Endothelial cell of umbilical vein (primary cell): ENCODE results near the gene WWC1. TPM values are rescaled to one million over a fixed set of nuclear protein-coding genes. Genes with fewer than 3 reads are reported as not detected.

ENCODE experiments used
- BruUV-seq: library from RNA; stranded (reverse); fragments of 400-500 nt; replicated peaks from 2 replicates; lab custom pipeline; 2021; lab: Mats Ljungman, UMichigan
- CTCF ChIA-PET: fragments of 300-600, 350-600 bp; sonication (Branson Sonifier 250); formaldehyde crosslinking; loops from one replicate; lab custom pipeline; 2021; ENCODE audit warnings: antibody characterized with exemption, inconsistent platforms; lab: Charles Lee
- POLR2A ChIA-PET: fragments of 300-600, 350-600 bp; sonication (Branson Sonifier 250); formaldehyde crosslinking; loops from one replicate; lab custom pipeline; 2021; ENCODE audit warnings: antibody characterized with exemption, inconsistent platforms; lab: Charles Lee
- DNase-seq: peaks from one replicate; pipeline ENCODE4 v3.0.0-alpha.2; 2011; ENCODE audit warnings: low read depth, low spot score
- FAIRE-seq: peaks from 2 replicates; lab custom pipeline; 2011; peaks lifted over from hg19 to GRCh38; lab: Jason Lieb, UNC
- H2AFZ ChIP-seq: 2 replicates; pipeline ENCODE4 v1.6.0; 2012; ENCODE audit warnings: low read depth, low read length, control low read depth, inconsistent platforms
- H3K27ac ChIP-seq: 2 replicates; pipeline ENCODE4 v1.5.1; 2011; ENCODE audit warnings: low read depth, mild to moderate bottlenecking, control low read depth, low read length, moderate library complexity; ENCODE audit not compliant: insufficient read depth
- H3K27me3 ChIP-seq, 2 experiments: 2 replicates each; pipeline versions ENCODE4 v1.6.0 to v1.6.1; 2011; ENCODE audit warnings: low read length in 2 of 2, mixed read lengths in 1 of 2; ENCODE audit not compliant: control insufficient read depth in 2 of 2, insufficient read depth in 2 of 2
- H3K36me3 ChIP-seq, 2 experiments: 2 replicates in 1 of 2; 3 replicates in 1 of 2; pipeline ENCODE4 v1.5.1; 2011; ENCODE audit warnings: low read length in 2 of 2, mild to moderate bottlenecking in 1 of 2, moderate library complexity in 1 of 2; ENCODE audit not compliant: control insufficient read depth in 2 of 2, insufficient read depth in 2 of 2; ENCODE audit errors: extremely low read depth in 1 of 2
- H3K4me1 ChIP-seq: 3 replicates; pipeline ENCODE4 v1.5.1; 2011; ENCODE audit warnings: mild to moderate bottlenecking, low read length; ENCODE audit not compliant: control insufficient read depth, insufficient read depth; ENCODE audit errors: extremely low read depth
- H3K4me2 ChIP-seq: 2 replicates; pipeline ENCODE4 v1.6.1; 2011; ENCODE audit warnings: low read length, control low read depth, mixed read lengths; ENCODE audit not compliant: insufficient read depth
- H3K4me3 ChIP-seq, 3 experiments: fragments of 200-600 bp in 1 of 3; sonication (generic), shearing (Covaris generic) in 1 of 3; replicated peaks in 1 of 3; 2 replicates each; pipeline ENCODE4 v1.5.1; 2011 to 2016; ENCODE audit warnings: control low read depth in 3 of 3, low read length in 3 of 3, mild to moderate bottlenecking in 2 of 3, inconsistent platforms in 1 of 3, low read depth in 1 of 3, moderate library complexity in 1 of 3; ENCODE audit not compliant: insufficient read depth in 1 of 3
- H3K79me2 ChIP-seq: 2 replicates; pipeline ENCODE4 v1.6.0; 2012; ENCODE audit warnings: low read length, inconsistent platforms; ENCODE audit not compliant: control insufficient read depth, insufficient read depth
- H3K9ac ChIP-seq: replicated peaks from 2 replicates; pipeline ENCODE3; 2011; ENCODE audit warnings: low read length, control low read depth; ENCODE audit not compliant: insufficient read depth; ENCODE audit errors: extremely low read depth
- H3K9me1 ChIP-seq: replicated peaks from 3 replicates; pipeline ENCODE4 v1.6.0; 2011; ENCODE audit warnings: mild to moderate bottlenecking, low read length; ENCODE audit not compliant: control insufficient read depth, insufficient read depth; ENCODE audit errors: extremely low read depth
- H3K9me3 ChIP-seq: replicated peaks from 2 replicates; pipeline ENCODE4 v1.5.1; 2012; ENCODE audit warnings: low read length, inconsistent platforms; ENCODE audit not compliant: control insufficient read depth, insufficient read depth
- H4K20me1 ChIP-seq: replicated peaks from 2 replicates; pipeline ENCODE3; 2011; ENCODE audit warnings: mild to moderate bottlenecking, low read length; ENCODE audit not compliant: control insufficient read depth, insufficient read depth; ENCODE audit errors: extremely low read depth
- EZH2 ChIP-seq: IDR thresholded peaks from 2 replicates; pipeline ENCODE4 v1.6.1; 2012; ENCODE audit warnings: borderline replicate concordance, low read depth, mild to moderate bottlenecking, moderate library complexity, low read length, inconsistent platforms; ENCODE audit not compliant: severe bottlenecking
- FOS ChIP-seq: IDR thresholded peaks from 2 replicates; pipeline ENCODE4 v1.6.1; 2011; ENCODE audit warnings: mild to moderate bottlenecking, low read length, moderate library complexity, borderline replicate concordance; ENCODE audit not compliant: insufficient read depth
- GATA2 ChIP-seq: IDR thresholded peaks from 2 replicates; pipeline ENCODE4 v1.7.0; 2011; ENCODE audit warnings: low read depth, mild to moderate bottlenecking, moderate library complexity, mixed read lengths, low read length; ENCODE audit not compliant: insufficient read length, insufficient read depth
- JUN ChIP-seq: IDR thresholded peaks from 2 replicates; pipeline ENCODE4 v1.6.1; 2011; ENCODE audit warnings: borderline replicate concordance, low read depth; ENCODE audit not compliant: insufficient read length, insufficient read depth
- MAX ChIP-seq: IDR thresholded peaks from 2 replicates; pipeline ENCODE4 v1.6.1; 2011; ENCODE audit not compliant: insufficient read depth, insufficient read length
- MYC ChIP-seq: IDR thresholded peaks from one replicate; pipeline ENCODE4 v1.6.1; 2011; ENCODE audit warnings: mild to moderate bottlenecking, low read depth, low read length
- POLR2A ChIP-seq: IDR thresholded peaks from 2 replicates; pipeline ENCODE4 v1.6.1; 2012; ENCODE audit warnings: low read depth, mild to moderate bottlenecking, control low read depth, low read length
- POLR2AphosphoS5 ChIP-seq: IDR thresholded peaks from 2 replicates; pipeline ENCODE4 v1.6.1; 2012; ENCODE audit warnings: low read depth, mild to moderate bottlenecking, control low read depth, low read length, moderate library complexity; ENCODE audit not compliant: insufficient read depth
- dilution Hi-C: fragments of 300-500 bp; cut with MboI; formaldehyde crosslinking; loops from one replicate; pipeline ENCODE4 v1.15.0; 2019; ENCODE audit warnings: low sequenced_read_pairs; ENCODE audit not compliant: extremely low pct_ligation_motif_present
- intact Hi-C: fragments of 100-400 bp; cut with micrococcal nuclease; formaldehyde crosslinking; loops from one replicate; pipeline ENCODE4 v1.10.0; 2022
- polyA plus RNA-seq, 4 experiments: library from polyadenylated mRNA; depleted of rRNA in 3 of 4; stranded (reverse) in 3 of 4; unstranded in 1 of 4; fragments of >200 nt; gene quantifications; 2 replicates each; pipeline versions ENCODE4 v1.2.1 to v1.2.3, GENCODE V29; 2011 to 2012; ENCODE audit warnings: missing spikeins in 1 of 4
- total RNA-seq: library from RNA; stranded (reverse); gene quantifications from 2 replicates; pipeline ENCODE4 v1.2.3, GENCODE V29; 2021
- TF ChIP-seq, protein P1 (sequence below), 2 donors: IDR thresholded peaks; 1 replicate in 1 of 2; 2 replicates in 1 of 2; pipeline ENCODE4 v1.5.1; 2011; ENCODE audit warnings: low read length in 2 of 2, mild to moderate bottlenecking in 2 of 2, moderate library complexity in 2 of 2, control low read depth in 1 of 2, inconsistent platforms in 1 of 2, low read depth in 1 of 2; ENCODE audit not compliant: insufficient read depth in 1 of 2; ENCODE audit errors: extremely low read depth in 1 of 2

Gene WWC1
- total and polyA plus RNA-seq, 2 donors (not counting 3 experiments of a cell fraction or from before 2014, with no cell fraction given) = 0.03 to 0.91 TPM

GRCh38 chr5:168353216-168353957, 61.9 kb downstream of the WWC1 start:
- ChIA-PET POLR2A (no interaction called here), CTCF (no interaction called here)
- intact Hi-C loops (no loop called here), dilution Hi-C loops (no loop called here)
- Histone ChIP-seq H3K4me2 (no peak overlapping the region), H4K20me1 (no peaks in the 10 kb centered on the region), H3K4me3 (no peak overlapping the region), H3K36me3 (no peaks in the 10 kb centered on the region), H3K4me1 (no peaks in the 10 kb centered on the region), H3K9ac (no peak overlapping the region), H2AFZ (no peak overlapping the region), H3K9me3 (no peaks in the 10 kb centered on the region), H3K79me2 (no peaks in the 10 kb centered on the region), H3K27me3 (no peaks in the 10 kb centered on the region), H3K27ac (no peak overlapping the region), H3K9me1 (no peaks in the 10 kb centered on the region)
- no TSS peak for BruUV-seq
- TF ChIP-seq POLR2A = no peak
- TF ChIP-seq MAX = no peak
- TF ChIP-seq, protein P1, sequence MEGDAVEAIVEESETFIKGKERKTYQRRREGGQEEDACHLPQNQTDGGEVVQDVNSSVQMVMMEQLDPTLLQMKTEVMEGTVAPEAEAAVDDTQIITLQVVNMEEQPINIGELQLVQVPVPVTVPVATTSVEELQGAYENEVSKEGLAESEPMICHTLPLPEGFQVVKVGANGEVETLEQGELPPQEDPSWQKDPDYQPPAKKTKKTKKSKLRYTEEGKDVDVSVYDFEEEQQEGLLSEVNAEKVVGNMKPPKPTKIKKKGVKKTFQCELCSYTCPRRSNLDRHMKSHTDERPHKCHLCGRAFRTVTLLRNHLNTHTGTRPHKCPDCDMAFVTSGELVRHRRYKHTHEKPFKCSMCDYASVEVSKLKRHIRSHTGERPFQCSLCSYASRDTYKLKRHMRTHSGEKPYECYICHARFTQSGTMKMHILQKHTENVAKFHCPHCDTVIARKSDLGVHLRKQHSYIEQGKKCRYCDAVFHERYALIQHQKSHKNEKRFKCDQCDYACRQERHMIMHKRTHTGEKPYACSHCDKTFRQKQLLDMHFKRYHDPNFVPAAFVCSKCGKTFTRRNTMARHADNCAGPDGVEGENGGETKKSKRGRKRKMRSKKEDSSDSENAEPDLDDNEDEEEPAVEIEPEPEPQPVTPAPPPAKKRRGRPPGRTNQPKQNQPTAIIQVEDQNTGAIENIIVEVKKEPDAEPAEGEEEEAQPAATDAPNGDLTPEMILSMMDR (IDR thresholded peaks at IDR 0.05; ENCODE audit: extremely low read depth in 1 of 2, insufficient read depth in 1 of 2, low read depth in 1 of 2, low read length in 2 of 2) = no peak
- no peak for TF ChIP-seq EZH2
- TF ChIP-seq POLR2AphosphoS5 = no peak
- TF ChIP-seq MYC = no peak
- no peak for TF ChIP-seq JUN
- no peak for TF ChIP-seq FOS
- no peak for TF ChIP-seq GATA2
- no peak for DNase-seq
- no peak for FAIRE-seq
